PC-9 (cell line): Measurements from ENCODE around the gene NALCN. TPM values are rescaled to one million over a fixed set of nuclear protein-coding genes. Genes with fewer than 3 reads are reported as not detected.

Source experiments
- BruUV-seq: library from RNA; stranded (reverse); fragments of 400-500 nt; replicated peaks from 2 replicates; lab custom pipeline; 2021; lab: Mats Ljungman, UMichigan
- CTCF ChIA-PET: fragments of 300-600 bp; sonication (Branson Sonifier 250); formaldehyde crosslinking; loops from one replicate; lab custom pipeline; 2022; ENCODE audit warnings: antibody characterized with exemption; lab: Charles Lee
- POLR2A ChIA-PET: fragments of 300-600 bp; sonication (Branson Sonifier 250); formaldehyde crosslinking; loops from one replicate; lab custom pipeline; 2022; ENCODE audit warnings: antibody characterized with exemption; ENCODE audit not compliant: unreplicated experiment; lab: Charles Lee
- DNase-seq, 2 experiments: peaks; one replicate each; pipeline versions ENCODE4 v3.0.0 to v3.0.0-alpha.2; 2015 to 2022; ENCODE audit warnings: mixed read lengths in 1 of 2
- H2AFZ ChIP-seq: fragments of 200-600 bp; sonication (generic); 2 replicates; pipeline ENCODE4 v1.8.1; 2017; ENCODE audit warnings: antibody characterized with exemption
- H3F3A ChIP-seq: fragments of 200-600 bp; sonication (generic); 2 replicates; pipeline ENCODE4 v1.8.1; 2017; ENCODE audit warnings: antibody characterized with exemption, mild to moderate bottlenecking, low read depth; ENCODE audit not compliant: insufficient read depth
- H3K27ac ChIP-seq: fragments of 200-600 bp; sonication (generic); 2 replicates; pipeline ENCODE4 v1.6.1; 2016; ENCODE audit warnings: mixed run types
- H3K27me3 ChIP-seq: fragments of 200-600 bp; sonication (generic); 2 replicates; pipeline ENCODE4 v1.6.1; 2016; ENCODE audit warnings: low read depth, mixed run types; ENCODE audit not compliant: insufficient read depth
- H3K36me3 ChIP-seq: fragments of 200-600 bp; sonication (generic); 2 replicates; pipeline ENCODE4 v1.6.1; 2016; ENCODE audit warnings: low read depth, mixed run types
- H3K4me1 ChIP-seq: fragments of 200-600 bp; sonication (generic); replicated peaks from 2 replicates; pipeline ENCODE4 v1.6.1; 2016; ENCODE audit warnings: mixed run types; ENCODE audit not compliant: insufficient read depth
- H3K4me2 ChIP-seq: fragments of 200-600 bp; sonication (generic); 2 replicates; pipeline ENCODE4 v1.6.1; 2017; ENCODE audit warnings: mixed run types
- H3K4me3 ChIP-seq: fragments of 200-600 bp; sonication (generic); 2 replicates; pipeline ENCODE4 v1.6.1; 2016; ENCODE audit warnings: mixed run types
- H3K79me2 ChIP-seq: fragments of 200-600 bp; sonication (generic); 2 replicates; pipeline ENCODE4 v1.6.1; 2017; ENCODE audit warnings: low read depth, mixed run types
- H3K9me2 ChIP-seq: fragments of 200-600 bp; sonication (generic); 2 replicates; pipeline ENCODE4 v1.8.1; 2017; ENCODE audit warnings: mild to moderate bottlenecking; ENCODE audit not compliant: insufficient read depth
- H3K9me3 ChIP-seq: fragments of 200-600 bp; sonication (generic); 2 replicates; pipeline ENCODE4 v1.8.1; 2016; ENCODE audit warnings: low read depth; ENCODE audit not compliant: insufficient read depth
- H4K20me1 ChIP-seq: fragments of 200-600 bp; sonication (generic); 2 replicates; pipeline ENCODE4 v1.8.1; 2017; ENCODE audit not compliant: insufficient read depth
- CTCF ChIP-seq: fragments of 200-600 bp; sonication (generic); conservative IDR thresholded peaks from 2 replicates; pipeline ENCODE4 v1.6.1; 2017; ENCODE audit warnings: mixed run types, antibody characterized with exemption, mild to moderate bottlenecking, moderate library complexity
- EZH2 ChIP-seq: fragments of 200-600 bp; sonication (generic); IDR thresholded peaks from 2 replicates; pipeline ENCODE4 v1.8.0; 2017; ENCODE audit warnings: antibody characterized with exemption, low read depth
- intact Hi-C: fragments of 100-400 bp; cut with micrococcal nuclease; formaldehyde crosslinking; loops from one replicate; pipeline ENCODE4 v1.10.0; 2022; ENCODE audit not compliant: unreplicated experiment
- total RNA-seq: library from RNA; stranded (reverse); gene quantifications from 2 replicates; pipeline ENCODE4 v1.2.3, GENCODE V29; 2021

NALCN gene
- total RNA-seq, 1 experiment from 2014 or later, result 7.7 TPM

GRCh38 chr13:101146101-101146898 lies 270.0 kb downstream of the NALCN start:
- Histone ChIP-seq H3K4me1 (peaks cover 15% of the 10 kb centered on the region), H2AFZ (0 out of 2 replicates have a peak overlapping the region, but pooled peaks have one; percentile 24), H3F3A (no peaks in the 10 kb centered on the region), H3K36me3 (no peaks in the 10 kb centered on the region), H3K27me3 (no peaks in the 10 kb centered on the region), H3K4me3 (no peak overlapping the region), H3K9me2 (no peaks in the 10 kb centered on the region), H3K9me3 (no peaks in the 10 kb centered on the region), H3K27ac (no peak overlapping the region), H4K20me1 (no peaks in the 10 kb centered on the region; the same call in 1 of the 2 replicates), H3K4me2 (peak overlapping the region; percentile 20; the same call in 1 of the 2 replicates), H3K79me2 (no peaks in the 10 kb centered on the region)
- no peak for TF ChIP-seq CTCF
- TF ChIP-seq EZH2, result no peak
- DNase-seq, result peak in 1 of 2 experiments; percentile 42
- ChIA-PET POLR2A (interaction anchor here (0.8 kb wide), 1 partner anchor 720 kb away, joined by 3 read pairs; no protein-coding TSS in a partner anchor), CTCF (interaction anchor here (2.5 kb wide), 1 partner anchor 611 kb away, joined by 11 read pairs; no protein-coding TSS in a partner anchor)
- BruUV-seq, result no TSS peak
- intact Hi-C loops, result loop anchor here (10.0 kb wide), 1 partner anchor 1699 kb away; the partner anchor contains the start of gene ERCC5

- H3K27ac ChIP-seq, result no peak overlapping the region
- intact Hi-C loops, result loop anchor here (1.0 to 10.0 kb wide), 5 partner anchors 306 to 1700 kb away; partner anchors contain the start of gene ERCC5
- no peaks in the 10 kb centered on the region for H3K9me2 ChIP-seq
- no TSS peak for BruUV-seq
- CTCF ChIA-PET, result interaction anchor here (0.6 to 2.5 kb wide), 3 partner anchors 612 to 1411 kb away, joined by 3 to 11 read pairs (median 4); no protein-coding TSS in a partner anchor
- no peak overlapping the region for H2AFZ ChIP-seq
- no peak overlapping the region for H3K4me2 ChIP-seq
- POLR2A ChIA-PET, result interaction anchor here (0.6 to 0.7 kb wide), 2 partner anchors 280 to 945 kb away, joined by 4 to 5 read pairs; no protein-coding TSS in a partner anchor
- no peaks in the 10 kb centered on the region for H3K79me2 ChIP-seq
- no peaks in the 10 kb centered on the region for H3K9me3 ChIP-seq
- TF ChIP-seq EZH2 (no peak), CTCF (peak; percentile 87)
- no peaks in the 10 kb centered on the region; the same call in 1 of the 2 replicates for H4K20me1 ChIP-seq
- H3K4me1 ChIP-seq, result peaks cover 15% of the 10 kb centered on the region
- H3K36me3 ChIP-seq, result no peaks in the 10 kb centered on the region
- no peaks in the 10 kb centered on the region for H3F3A ChIP-seq
- H3K27me3 ChIP-seq, result no peaks in the 10 kb centered on the region
- peak; percentile 7 to 57 for DNase-seq
- H3K4me3 ChIP-seq, result no peak overlapping the region
Observed at GRCh38 chr13:101144808-101145419, 271.4 kb downstream of the NALCN start.

GRCh38 chr13:101140936-101141335 lies 275.4 kb downstream of the NALCN start:
- Histone ChIP-seq H3K27ac (no peak overlapping the region), H3K27me3 (no peaks in the 10 kb centered on the region), H3K4me2 (no peak overlapping the region), H3K79me2 (no peaks in the 10 kb centered on the region), H3K9me2 (no peaks in the 10 kb centered on the region), H3K4me1 (0 out of 2 replicates have a peak, but pooled peaks cover 4% of the 10 kb centered on the region), H3K36me3 (no peaks in the 10 kb centered on the region), H3K9me3 (no peaks in the 10 kb centered on the region), H3K4me3 (no peak overlapping the region), H2AFZ (no peak overlapping the region), H4K20me1 (no peaks in the 10 kb centered on the region), H3F3A (no peaks in the 10 kb centered on the region)
- BruUV-seq, result no TSS peak
- intact Hi-C loops, result loop anchor here (5.0 to 10.0 kb wide), 2 partner anchors 1416 to 1704 kb away; partner anchors contain the start of gene ERCC5
- TF ChIP-seq EZH2, result no peak
- DNase-seq, result no peak
- CTCF ChIA-PET, result no interaction called here
- POLR2A ChIA-PET, result no interaction called here
